ENCODE measurements around the gene RET.

RET gene

GRCh38 chr10:43044961-43045621 is 31.8 kb upstream of the RET start:
- DNase-seq = no peak

- no peak for DNase-seq
Observed at GRCh38 chr10:43045631-43046287, 31.1 kb upstream of the RET start.

GRCh38 chr10:43046288-43046991 is 30.4 kb upstream of the RET start:
- no peak for DNase-seq

GRCh38 chr10:43047288-43047970 is 29.4 kb upstream of the RET start:
- DNase-seq = no peak

GRCh38 chr10:43048301-43049051 is 28.4 kb upstream of the RET start:
- no peak for DNase-seq

- DNase-seq = no peak
Observed at GRCh38 chr10:43049081-43049551, 27.8 kb upstream of the RET start.

- DNase-seq = no peak
Observed at GRCh38 chr10:43050011-43050410, 26.9 kb upstream of the RET start.

- DNase-seq = no peak
Observed at GRCh38 chr10:43053825-43054224, 23.0 kb upstream of the RET start.

GRCh38 chr10:43054593-43054992 is 22.3 kb upstream of the RET start:
- no peak for DNase-seq

- DNase-seq = no peak
Observed at GRCh38 chr10:43055217-43055616, 21.7 kb upstream of the RET start.

GRCh38 chr10:43055991-43056567 is 20.8 kb upstream of the RET start:
- DNase-seq = no peak

- DNase-seq = no peak
Observed at GRCh38 chr10:43056568-43057011, 20.3 kb upstream of the RET start.

- no peak for DNase-seq
Observed at GRCh38 chr10:43057231-43057711, 19.6 kb upstream of the RET start.

- DNase-seq = no peak
Observed at GRCh38 chr10:43057831-43058340, 19.0 kb upstream of the RET start.

GRCh38 chr10:43058716-43059335 is 18.0 kb upstream of the RET start:
- no peak for DNase-seq

- DNase-seq = no peak
Observed at GRCh38 chr10:43059336-43059720, 17.5 kb upstream of the RET start.

GRCh38 chr10:43059828-43060227 is 17.0 kb upstream of the RET start:
- no peak for DNase-seq

- DNase-seq = no peak
Observed at GRCh38 chr10:43060291-43060690, 16.6 kb upstream of the RET start.

- no peak for DNase-seq
Observed at GRCh38 chr10:43061331-43061730, 15.5 kb upstream of the RET start.

GRCh38 chr10:43061760-43062159 is 15.1 kb upstream of the RET start:
- no peak for DNase-seq

GRCh38 chr10:43062402-43063160 is 14.3 kb upstream of the RET start:
- DNase-seq = no peak
